ENCODE data around the gene RRM2. TPM values are rescaled to one million over a fixed set of nuclear protein-coding genes. Genes with fewer than 3 reads are reported as not detected.
"Not testable (repeated sequence)": the region's sequence is repeated elsewhere in the genome, so short reads cannot be mapped to it uniquely, and the experiment has no call there.

Gene RRM2
- total RNA-seq, 1 donor from 2014 or later: 328 TPM

DNA sequence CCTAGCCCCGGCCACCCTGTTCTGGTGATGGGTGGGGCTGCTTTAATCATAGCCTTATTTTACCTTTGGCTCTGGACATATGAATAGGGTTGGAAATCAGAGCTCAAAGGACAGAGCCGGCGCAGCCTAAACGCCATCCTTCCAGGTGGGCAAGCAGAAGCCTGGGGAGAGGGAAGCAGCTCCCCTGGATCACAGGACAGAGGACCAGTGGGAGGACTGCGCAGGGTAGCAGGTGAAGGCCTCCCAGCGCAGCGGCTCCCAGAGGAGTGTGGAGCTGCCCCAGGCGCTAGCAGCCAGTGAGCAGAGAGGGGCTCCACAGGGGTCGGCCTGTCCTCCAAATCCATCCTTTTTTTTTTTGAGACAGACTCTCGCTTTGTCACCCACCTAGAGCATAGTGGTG lies 25.9 kb upstream of the RRM2 start:
- peaks cover 3% of the 10 kb centered on the region for H3K9me3 Mint-ChIP-seq
- peaks cover 10% of the 10 kb centered on the region for H3K4me1 Mint-ChIP-seq (ENCODE audit: low read depth)
- intact Hi-C loops (cut with micrococcal nuclease): loop anchor here (1.0 kb wide), 1 partner anchor 24 kb away; no protein-coding TSS in a partner anchor
- DNase-seq (ENCODE audit: low spot score): no peak
- peaks cover 40% of the 10 kb centered on the region for H3K27me3 Mint-ChIP-seq (ENCODE audit: insufficient read depth)
- no peak overlapping the region for H3K4me3 Mint-ChIP-seq
- H3K36me3 Mint-ChIP-seq (ENCODE audit: low read depth): peaks cover 3% of the 10 kb centered on the region
- H3K27ac Mint-ChIP-seq: no peak overlapping the region

DNA sequence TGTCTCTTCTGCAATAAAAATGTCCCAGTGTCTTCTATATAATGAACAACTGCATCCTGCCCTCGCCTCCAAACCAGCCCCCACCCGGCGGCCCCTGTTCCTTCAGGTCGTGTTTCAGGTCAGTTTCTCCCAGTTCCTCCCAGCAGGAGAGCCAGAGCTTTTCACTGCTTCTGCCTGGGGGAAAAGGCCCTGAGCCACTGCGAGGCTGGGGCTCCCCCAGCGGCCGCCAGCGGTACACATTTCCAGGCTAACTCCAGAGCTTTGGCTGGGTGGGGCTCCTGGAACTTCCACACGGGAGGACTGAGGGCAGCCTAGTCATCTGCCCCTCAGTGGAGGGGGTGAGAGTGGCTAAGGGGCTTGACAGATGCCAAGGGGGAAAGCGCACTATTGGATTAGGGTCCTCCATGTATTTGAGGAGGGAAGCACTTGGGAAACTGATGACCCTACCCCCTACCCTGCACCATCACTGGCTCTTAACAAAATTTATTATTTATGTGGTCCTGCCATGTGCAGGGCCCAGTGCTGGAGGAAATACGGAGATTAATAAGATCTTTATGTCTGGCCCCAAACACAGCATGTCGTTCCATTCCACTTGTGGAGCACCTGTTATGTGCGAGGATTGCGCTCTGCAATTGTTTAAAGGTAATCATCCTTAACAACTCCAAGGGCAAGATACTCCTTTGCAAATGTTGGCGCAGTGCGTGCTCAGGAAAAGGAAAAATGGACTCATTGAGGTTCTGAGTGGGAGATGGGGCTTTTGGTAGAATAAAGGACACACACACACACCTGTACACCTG lies 25.0 kb upstream of the RRM2 start:
- no peaks in the 10 kb centered on the region for H3K9me3 Mint-ChIP-seq
- intact Hi-C loops (cut with micrococcal nuclease): loop anchor here (1.0 kb wide), 1 partner anchor 25 kb away; no protein-coding TSS in a partner anchor
- peaks cover 34% of the 10 kb centered on the region for H3K27me3 Mint-ChIP-seq (ENCODE audit: insufficient read depth)
- no peak for DNase-seq (ENCODE audit: low spot score)
- H3K4me1 Mint-ChIP-seq (ENCODE audit: low read depth): peaks cover 10% of the 10 kb centered on the region
- no peak overlapping the region for H3K4me3 Mint-ChIP-seq
- H3K36me3 Mint-ChIP-seq (ENCODE audit: low read depth): peaks cover 2% of the 10 kb centered on the region
- H3K27ac Mint-ChIP-seq: no peak overlapping the region

DNA sequence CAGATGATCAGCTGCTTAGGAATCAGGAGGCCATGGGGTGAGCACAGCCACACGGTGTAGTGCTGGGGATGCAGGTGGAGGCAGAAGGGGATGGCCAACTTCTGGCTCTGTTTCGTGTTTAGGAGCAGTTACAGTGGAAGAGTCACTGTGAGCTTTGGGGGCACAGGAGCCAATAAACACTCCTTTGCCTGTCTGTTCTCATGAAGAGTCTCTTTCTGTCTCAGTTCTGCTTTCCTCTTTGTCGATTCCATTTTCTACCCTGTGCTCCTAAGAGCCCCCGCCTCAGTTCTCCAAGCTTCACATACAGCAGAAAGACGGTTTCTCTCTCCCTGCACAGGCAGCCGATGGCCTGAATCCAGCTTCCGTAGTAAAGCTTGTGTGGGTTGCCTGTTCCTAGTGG lies 21.0 kb upstream of the RRM2 start:
- H3K9me3 Mint-ChIP-seq: peaks cover 5% of the 10 kb centered on the region
- peaks cover 30% of the 10 kb centered on the region for H3K27me3 Mint-ChIP-seq (ENCODE audit: insufficient read depth)
- H3K36me3 Mint-ChIP-seq (ENCODE audit: low read depth): no peaks in the 10 kb centered on the region
- intact Hi-C loops (cut with micrococcal nuclease): no loop called here
- no peak for DNase-seq (ENCODE audit: low spot score)
- H3K27ac Mint-ChIP-seq: no peak overlapping the region
- peaks cover 10% of the 10 kb centered on the region for H3K4me1 Mint-ChIP-seq (ENCODE audit: low read depth)
- H3K4me3 Mint-ChIP-seq: no peak overlapping the region

DNA sequence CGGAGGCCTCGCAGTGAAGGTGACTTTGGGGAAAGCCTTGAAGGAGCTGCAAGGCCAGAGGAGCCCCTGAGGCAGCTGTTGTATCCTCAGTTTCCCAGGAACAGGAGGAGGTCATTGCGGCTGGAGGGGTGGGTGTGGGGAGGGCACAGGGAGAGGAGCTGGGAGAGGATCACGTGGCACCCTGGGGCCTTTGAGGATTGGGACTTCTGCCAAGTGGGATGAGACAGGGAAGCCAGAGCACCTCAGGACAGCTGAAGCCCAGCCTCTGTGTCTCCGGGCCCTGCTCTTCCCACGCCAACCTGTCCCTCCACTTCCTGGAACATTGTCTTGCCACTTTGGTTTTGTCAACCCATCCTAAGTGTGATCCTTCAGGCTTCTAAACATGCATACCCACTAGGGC lies 19.4 kb upstream of the RRM2 start:
- H3K36me3 Mint-ChIP-seq (ENCODE audit: low read depth): no peaks in the 10 kb centered on the region
- peaks cover 12% of the 10 kb centered on the region for H3K9me3 Mint-ChIP-seq
- intact Hi-C loops (cut with micrococcal nuclease): no loop called here
- DNase-seq (ENCODE audit: low spot score): no peak
- no peak overlapping the region for H3K4me3 Mint-ChIP-seq
- H3K27me3 Mint-ChIP-seq (ENCODE audit: insufficient read depth): peaks cover 17% of the 10 kb centered on the region
- H3K27ac Mint-ChIP-seq: no peak overlapping the region
- no peaks in the 10 kb centered on the region for H3K4me1 Mint-ChIP-seq (ENCODE audit: low read depth)

DNA sequence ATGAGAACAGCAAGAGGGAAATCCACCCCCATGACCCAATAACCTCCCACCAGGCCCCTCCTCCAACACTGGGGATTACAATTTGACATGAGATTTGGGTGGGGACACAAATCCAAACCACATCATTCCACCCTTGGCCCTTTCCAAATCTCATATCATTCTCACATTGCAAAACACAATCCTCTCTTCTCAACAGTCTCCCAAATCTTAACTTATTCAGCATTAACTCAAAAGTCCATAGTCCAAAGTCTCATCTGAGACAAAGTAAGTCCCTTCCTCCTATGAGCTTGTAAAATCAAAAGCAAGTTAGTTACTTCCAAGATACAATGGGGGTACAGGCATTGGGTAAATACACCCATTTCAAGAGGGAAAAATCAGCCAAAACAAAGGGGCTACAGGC lies 17.6 kb upstream of the RRM2 start:
- H3K4me3 Mint-ChIP-seq; intact Hi-C loops (cut with micrococcal nuclease); H3K36me3 Mint-ChIP-seq (ENCODE audit: low read depth); H3K27ac Mint-ChIP-seq; H3K4me1 Mint-ChIP-seq (ENCODE audit: low read depth); DNase-seq (ENCODE audit: low spot score): not testable (repeated sequence)
- peaks cover 12% of the 10 kb centered on the region for H3K27me3 Mint-ChIP-seq (ENCODE audit: insufficient read depth)
- peaks cover 12% of the 10 kb centered on the region for H3K9me3 Mint-ChIP-seq

DNA sequence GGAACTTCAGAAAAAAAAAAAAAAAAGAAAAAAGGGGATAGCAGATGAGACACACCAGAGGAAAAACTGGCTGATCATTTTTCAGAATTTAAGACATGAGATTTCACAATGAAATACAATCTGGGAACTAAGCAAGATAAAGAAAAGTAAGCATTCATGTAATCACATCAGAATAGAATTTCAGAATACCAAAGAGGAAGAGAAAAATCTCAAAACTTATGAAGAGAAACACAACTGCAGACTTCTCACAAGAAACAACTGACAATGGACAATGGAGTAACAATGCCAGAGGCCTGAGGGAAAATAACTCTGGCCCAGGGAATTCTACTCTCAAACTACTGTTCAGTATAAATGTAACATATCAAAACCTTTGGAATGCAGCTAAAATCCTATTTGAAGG lies 13.2 kb upstream of the RRM2 start:
- Mint-ChIP-seq H3K27me3 (ENCODE audit: insufficient read depth) (peaks cover 2% of the 10 kb centered on the region), H3K4me3 (no peak overlapping the region), H3K36me3 (ENCODE audit: low read depth) (no peaks in the 10 kb centered on the region), H3K27ac (no peak overlapping the region), H3K4me1 (ENCODE audit: low read depth) (no peaks in the 10 kb centered on the region), H3K9me3 (peaks cover 12% of the 10 kb centered on the region)
- DNase-seq (ENCODE audit: low spot score): no peak
- intact Hi-C loops (cut with micrococcal nuclease): no loop called here

DNA sequence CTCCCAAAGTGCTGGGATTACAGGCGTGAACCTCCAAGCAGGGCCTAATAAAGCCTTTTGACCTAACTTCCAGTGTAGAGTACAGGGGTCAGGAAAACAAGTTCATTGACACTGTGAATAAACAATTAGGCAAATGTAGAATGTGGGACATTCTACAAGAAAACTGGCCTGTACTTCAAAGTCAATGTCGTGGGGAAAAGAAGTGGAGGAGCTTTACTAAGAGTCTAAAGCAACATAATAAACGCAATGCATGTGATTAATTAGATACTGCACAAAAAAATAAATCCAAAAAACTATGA lies 3.6 kb upstream of the RRM2 start:
- Mint-ChIP-seq H3K4me3 (no peak overlapping the region), H3K27ac (peak overlapping the region; percentile 68), H3K4me1 (ENCODE audit: low read depth) (peaks cover 34% of the 10 kb centered on the region), H3K36me3 (ENCODE audit: low read depth) (peaks cover 13% of the 10 kb centered on the region), H3K27me3 (ENCODE audit: insufficient read depth) (no peaks in the 10 kb centered on the region), H3K9me3 (no peaks in the 10 kb centered on the region)
- DNase-seq (ENCODE audit: low spot score): no peak
- intact Hi-C loops (cut with micrococcal nuclease): no loop called here

DNA sequence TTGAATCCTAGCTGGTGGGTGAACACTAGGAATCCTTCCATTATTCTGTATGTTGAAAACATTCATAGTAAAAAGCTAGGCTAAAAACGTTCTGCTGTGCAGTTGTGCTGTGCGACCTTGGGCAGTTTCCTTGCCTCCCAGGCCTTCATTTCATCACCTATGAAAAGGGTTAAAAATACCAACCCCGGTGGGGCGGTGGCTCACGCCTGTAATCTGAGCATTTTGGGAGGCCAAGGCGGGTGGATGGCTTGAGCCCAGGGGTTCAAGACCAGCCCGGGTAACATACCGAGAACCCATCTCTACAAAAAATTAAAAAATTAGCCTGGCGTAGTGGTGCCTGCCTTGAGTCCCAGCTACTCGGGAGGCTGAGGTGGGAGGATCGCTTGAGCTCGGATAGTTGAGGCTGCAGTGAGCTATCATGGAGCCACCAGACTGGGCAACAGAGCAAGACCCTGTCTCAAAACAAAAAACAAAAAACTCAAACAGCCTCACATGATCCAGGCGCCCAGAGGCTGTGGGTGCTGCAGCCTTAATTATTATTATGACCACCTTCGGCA lies 2.9 kb upstream of the RRM2 start:
- Mint-ChIP-seq H3K9me3 (no peaks in the 10 kb centered on the region), H3K4me1 (ENCODE audit: low read depth) (peaks cover 39% of the 10 kb centered on the region), H3K4me3 (peak overlapping the region; percentile 99), H3K27ac (peak overlapping the region; percentile 100), H3K27me3 (ENCODE audit: insufficient read depth) (no peaks in the 10 kb centered on the region), H3K36me3 (ENCODE audit: low read depth) (peaks cover 18% of the 10 kb centered on the region)
- intact Hi-C loops (cut with micrococcal nuclease): loop anchor here (1.0 to 5.0 kb wide), 9 partner anchors 38 to 697 kb away; partner anchors contain the start of genes CPSF3, GRHL1, HPCAL1 and ITGB1BP1
- no peak for DNase-seq (ENCODE audit: low spot score)

DNA sequence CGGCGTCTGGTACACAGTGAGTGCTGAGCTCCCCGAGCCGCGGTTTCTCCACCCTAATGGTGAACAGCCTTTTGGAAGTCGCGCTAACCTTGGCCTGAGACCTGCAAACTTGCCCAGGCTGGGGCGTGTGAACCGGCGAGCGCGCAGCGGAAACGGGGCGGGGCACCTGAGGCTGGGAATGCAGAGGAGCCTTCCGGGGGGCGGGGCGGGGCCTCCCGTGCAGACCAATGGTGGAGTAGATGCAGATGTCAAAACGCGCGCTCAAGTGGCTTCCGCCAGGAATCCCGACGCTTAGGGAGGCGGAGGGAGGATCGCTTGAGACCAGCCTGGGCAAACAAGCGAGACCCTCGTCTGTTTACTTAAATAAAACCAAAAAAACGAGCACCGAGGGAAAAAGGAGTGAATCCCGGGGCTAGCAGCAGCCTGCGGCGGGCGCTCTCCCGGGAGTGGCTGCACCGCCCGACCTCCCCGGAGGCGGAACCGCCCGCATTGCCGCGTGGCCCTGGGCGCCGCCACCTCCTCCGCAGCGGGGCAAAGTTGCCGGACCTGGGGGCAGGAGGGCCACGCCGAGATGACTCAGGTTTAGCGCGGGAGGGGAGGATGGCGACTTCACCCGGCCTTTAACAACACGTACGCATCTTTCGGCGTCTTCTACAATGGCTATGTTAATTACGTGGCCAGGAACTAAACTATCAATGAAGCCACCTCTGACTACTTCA lies 2.2 kb upstream of the RRM2 start:
- no peaks in the 10 kb centered on the region for H3K27me3 Mint-ChIP-seq (ENCODE audit: insufficient read depth)
- H3K36me3 Mint-ChIP-seq (ENCODE audit: low read depth): peaks cover 24% of the 10 kb centered on the region
- H3K27ac Mint-ChIP-seq: peak overlapping the region; percentile 100
- H3K4me1 Mint-ChIP-seq (ENCODE audit: low read depth): peaks cover 46% of the 10 kb centered on the region
- DNase-seq (ENCODE audit: low spot score): peak; percentile 92
- peak overlapping the region; percentile 99 for H3K4me3 Mint-ChIP-seq
- intact Hi-C loops (cut with micrococcal nuclease): loop anchor here (1.0 to 5.0 kb wide), 9 partner anchors 39 to 698 kb away; partner anchors contain the start of genes CPSF3, GRHL1, HPCAL1 and ITGB1BP1
- H3K9me3 Mint-ChIP-seq: no peaks in the 10 kb centered on the region

DNA sequence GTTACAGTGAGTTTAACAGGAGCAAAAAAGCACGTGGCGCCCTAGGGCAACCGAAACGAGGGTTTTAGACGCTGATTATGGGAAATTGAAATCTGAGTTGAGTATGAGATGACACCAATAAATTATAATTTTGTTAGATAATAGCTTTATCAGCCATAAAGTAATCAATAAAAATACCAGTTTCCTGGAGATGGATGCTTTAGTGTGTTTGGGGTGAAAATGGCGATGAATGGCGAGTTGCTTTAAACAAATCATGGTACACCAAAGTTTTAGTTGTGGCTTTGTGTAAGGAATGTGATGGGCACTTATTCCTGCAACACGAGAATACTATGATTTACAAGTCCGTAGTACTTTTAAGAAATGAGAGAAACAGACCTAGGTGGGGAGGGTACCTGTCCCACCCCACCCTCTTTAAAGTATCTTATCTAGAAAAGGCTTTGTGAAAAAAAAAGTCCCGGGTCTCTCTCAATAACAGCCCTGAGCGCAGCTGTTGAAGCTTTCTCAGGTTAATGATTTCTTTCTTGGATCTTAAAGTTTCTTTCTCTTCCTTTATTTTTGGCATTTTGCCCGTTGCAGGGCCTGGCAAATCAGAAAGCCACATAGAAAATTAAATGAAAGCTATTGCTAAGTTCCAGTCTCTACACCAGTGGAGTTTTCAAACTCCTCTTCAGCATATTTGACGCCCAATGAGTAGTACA lies 1.5 kb upstream of the RRM2 start:
- intact Hi-C loops (cut with micrococcal nuclease): loop anchor here (1.0 to 5.0 kb wide), 9 partner anchors 40 to 698 kb away; partner anchors contain the start of genes CPSF3, GRHL1, HPCAL1 and ITGB1BP1
- H3K27me3 Mint-ChIP-seq (ENCODE audit: insufficient read depth): no peaks in the 10 kb centered on the region
- H3K4me1 Mint-ChIP-seq (ENCODE audit: low read depth): peaks cover 52% of the 10 kb centered on the region
- H3K4me3 Mint-ChIP-seq: peak overlapping the region; percentile 99
- H3K27ac Mint-ChIP-seq: peak overlapping the region; percentile 100
- no peak for DNase-seq (ENCODE audit: low spot score)
- H3K36me3 Mint-ChIP-seq (ENCODE audit: low read depth): peaks cover 29% of the 10 kb centered on the region
- H3K9me3 Mint-ChIP-seq: no peaks in the 10 kb centered on the region

DNA sequence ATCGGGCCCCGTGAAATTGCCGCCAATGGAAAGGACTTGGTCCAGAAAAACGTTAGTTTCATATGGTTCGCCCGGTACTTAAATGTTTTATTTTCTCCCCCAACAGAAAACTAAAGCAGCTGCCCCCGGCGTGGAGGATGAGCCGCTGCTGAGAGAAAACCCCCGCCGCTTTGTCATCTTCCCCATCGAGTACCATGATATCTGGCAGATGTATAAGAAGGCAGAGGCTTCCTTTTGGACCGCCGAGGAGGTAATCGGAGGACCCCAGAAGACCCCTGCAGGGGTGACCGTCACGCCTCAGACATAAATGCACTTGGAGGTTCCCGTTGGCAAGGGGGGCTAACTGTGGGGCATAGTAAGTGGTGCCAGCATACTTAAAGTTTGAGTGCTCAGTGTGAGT lies 742 bp downstream of the RRM2 start:
- Mint-ChIP-seq H3K4me1 (ENCODE audit: low read depth) (peaks cover 65% of the 10 kb centered on the region), H3K9me3 (no peaks in the 10 kb centered on the region), H3K27ac (peak overlapping the region; percentile 93), H3K36me3 (ENCODE audit: low read depth) (peaks cover 43% of the 10 kb centered on the region), H3K27me3 (ENCODE audit: insufficient read depth) (no peaks in the 10 kb centered on the region), H3K4me3 (peak overlapping the region; percentile 94)
- intact Hi-C loops (cut with micrococcal nuclease): loop anchor here (1.0 to 5.0 kb wide), 3 partner anchors 466 to 689 kb away; partner anchors contain the start of gene PDIA6
- no peak for DNase-seq (ENCODE audit: low spot score)

DNA sequence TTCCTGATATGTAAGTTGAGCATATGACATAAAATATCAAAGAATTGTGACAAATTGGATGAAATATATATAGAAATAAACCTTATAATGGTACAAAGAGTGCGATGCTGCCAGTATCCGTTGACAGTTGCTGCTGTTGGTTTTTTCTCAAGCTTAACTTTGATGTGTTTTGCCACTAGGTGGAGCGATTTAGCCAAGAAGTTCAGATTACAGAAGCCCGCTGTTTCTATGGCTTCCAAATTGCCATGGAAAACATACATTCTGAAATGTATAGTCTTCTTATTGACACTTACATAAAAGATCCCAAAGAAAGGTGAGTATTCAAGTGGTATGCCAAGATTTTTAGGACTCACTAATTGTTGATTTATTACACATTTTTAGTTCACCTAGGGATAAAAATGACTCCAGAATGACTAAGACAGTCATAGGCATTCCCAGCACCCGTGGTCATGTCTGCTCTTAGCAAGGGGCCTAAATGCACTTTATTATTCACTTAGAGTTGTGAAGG lies 2.1 kb downstream of the RRM2 start:
- Mint-ChIP-seq H3K9me3 (no peaks in the 10 kb centered on the region), H3K27ac (peak overlapping the region; percentile 93), H3K27me3 (ENCODE audit: insufficient read depth) (no peaks in the 10 kb centered on the region), H3K36me3 (ENCODE audit: low read depth) (peaks cover 52% of the 10 kb centered on the region), H3K4me1 (ENCODE audit: low read depth) (peaks cover 70% of the 10 kb centered on the region), H3K4me3 (peak overlapping the region; percentile 94)
- intact Hi-C loops (cut with micrococcal nuclease): loop anchor here (1.0 to 5.0 kb wide), 8 partner anchors 178 to 688 kb away; partner anchors contain the start of genes HPCAL1 and PDIA6
- DNase-seq (ENCODE audit: low spot score): peak; percentile 53

Measured in activated T-helper 1 cell treated with anti-CD3 and anti-CD28 coated beads, Interleukin-12 subunit alpha, Interleukin-12 subunit beta, Interleukin-2, Interleukin-4 antibody, amounts not matched to agents 30 ng/mL and 10 ng/mL and 1 ng/mL, durations not matched to agents 14 hours and 24 hours and 36 hours (primary cell).